Right lobe of liver (tissue), 4 donors: ENCODE data around the gene STX17.

Experiments
- POLR2A ChIP-seq: fragments of 450-650 bp; IDR thresholded peaks from one replicate; pipeline ENCODE4 v1.6.1; 2017; ENCODE audit warnings: antibody characterized with exemption, mild to moderate bottlenecking
- TF ChIP-seq, protein P1 (sequence below), 4 donors: fragments of 200-600 bp in 3 of 4; fragments of 450-650 bp in 1 of 4; IDR thresholded peaks; one replicate each; pipeline versions ENCODE4 v1.5.1 to v1.8.0; 2016 to 2022; ENCODE audit warnings: antibody characterized with exemption in 4 of 4, mild to moderate bottlenecking in 2 of 4
- donor health status: DM: no; HTN: no; CAD: no.
- donor health status: DM: no; HTN: no; CAD: no.
- donor health status: DM: no; HTN: yes; CAD: no.

- TF ChIP-seq, protein P1, sequence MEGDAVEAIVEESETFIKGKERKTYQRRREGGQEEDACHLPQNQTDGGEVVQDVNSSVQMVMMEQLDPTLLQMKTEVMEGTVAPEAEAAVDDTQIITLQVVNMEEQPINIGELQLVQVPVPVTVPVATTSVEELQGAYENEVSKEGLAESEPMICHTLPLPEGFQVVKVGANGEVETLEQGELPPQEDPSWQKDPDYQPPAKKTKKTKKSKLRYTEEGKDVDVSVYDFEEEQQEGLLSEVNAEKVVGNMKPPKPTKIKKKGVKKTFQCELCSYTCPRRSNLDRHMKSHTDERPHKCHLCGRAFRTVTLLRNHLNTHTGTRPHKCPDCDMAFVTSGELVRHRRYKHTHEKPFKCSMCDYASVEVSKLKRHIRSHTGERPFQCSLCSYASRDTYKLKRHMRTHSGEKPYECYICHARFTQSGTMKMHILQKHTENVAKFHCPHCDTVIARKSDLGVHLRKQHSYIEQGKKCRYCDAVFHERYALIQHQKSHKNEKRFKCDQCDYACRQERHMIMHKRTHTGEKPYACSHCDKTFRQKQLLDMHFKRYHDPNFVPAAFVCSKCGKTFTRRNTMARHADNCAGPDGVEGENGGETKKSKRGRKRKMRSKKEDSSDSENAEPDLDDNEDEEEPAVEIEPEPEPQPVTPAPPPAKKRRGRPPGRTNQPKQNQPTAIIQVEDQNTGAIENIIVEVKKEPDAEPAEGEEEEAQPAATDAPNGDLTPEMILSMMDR (IDR thresholded peaks at IDR 0.05) = no peak
- TF ChIP-seq POLR2A = no peak
Observed at GRCh38 chr9:99971410-99971809, 65.0 kb downstream of the STX17 start.
